Inflammatory macrophage treated with lipopolysaccharide for 1 hour (primary cell): ENCODE results near the gene PDE1A.

Source experiments
- DNase-seq, 2 donors: peaks; one replicate each; pipeline ENCODE4 v3.0.0-alpha.2; 2020 to 2022

The PDE1A gene

DNA sequence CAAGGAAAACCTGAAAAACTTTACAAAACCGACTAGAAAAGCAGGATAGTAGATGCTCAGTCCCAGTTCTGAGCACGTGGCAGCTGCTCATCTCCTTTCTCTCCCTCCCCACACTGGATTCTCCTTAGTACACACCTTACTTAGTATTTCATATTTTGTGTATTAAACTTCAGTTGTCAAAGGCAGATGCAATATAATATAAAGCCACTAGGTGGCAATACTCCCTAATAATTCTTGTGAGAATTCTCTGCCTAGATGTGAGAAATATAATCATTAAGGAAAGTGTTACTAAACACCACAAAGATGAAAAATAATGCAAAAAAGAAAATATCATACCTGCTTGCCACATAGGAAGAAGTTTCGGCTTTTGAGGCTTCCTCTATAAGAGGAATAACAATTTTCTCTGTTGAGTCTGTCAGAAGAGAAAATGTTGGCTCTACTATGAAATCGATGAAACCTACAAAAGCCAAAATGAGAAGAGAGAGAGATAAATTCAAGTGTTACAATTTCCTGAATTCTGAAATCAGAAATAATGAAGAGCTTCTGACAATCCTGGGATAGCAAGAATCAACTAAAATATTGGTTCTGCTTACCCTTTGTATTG is 240.6 kb downstream of the PDE1A start:
- DNase-seq: peak; percentile 16 to 91

DNA sequence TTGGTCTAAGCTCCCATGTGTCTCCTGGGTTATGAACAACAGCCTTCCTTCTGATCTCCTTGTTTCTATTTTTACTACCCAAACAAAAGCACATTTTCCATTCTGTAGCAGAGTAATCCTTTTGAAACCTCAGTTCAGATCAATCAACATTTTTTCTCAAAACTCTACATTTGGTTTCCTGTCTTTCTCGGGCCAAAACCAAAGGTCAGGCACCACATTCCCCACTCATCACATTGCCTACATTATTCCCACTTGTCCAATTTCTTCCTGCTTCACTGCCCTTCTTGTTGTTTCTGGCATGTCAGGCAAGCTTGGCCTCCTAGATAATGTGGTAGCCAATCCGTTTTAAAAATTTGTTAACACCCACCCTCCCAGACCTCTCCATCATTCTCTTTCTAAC is 244.4 kb downstream of the PDE1A start:
- no peak for DNase-seq

DNA sequence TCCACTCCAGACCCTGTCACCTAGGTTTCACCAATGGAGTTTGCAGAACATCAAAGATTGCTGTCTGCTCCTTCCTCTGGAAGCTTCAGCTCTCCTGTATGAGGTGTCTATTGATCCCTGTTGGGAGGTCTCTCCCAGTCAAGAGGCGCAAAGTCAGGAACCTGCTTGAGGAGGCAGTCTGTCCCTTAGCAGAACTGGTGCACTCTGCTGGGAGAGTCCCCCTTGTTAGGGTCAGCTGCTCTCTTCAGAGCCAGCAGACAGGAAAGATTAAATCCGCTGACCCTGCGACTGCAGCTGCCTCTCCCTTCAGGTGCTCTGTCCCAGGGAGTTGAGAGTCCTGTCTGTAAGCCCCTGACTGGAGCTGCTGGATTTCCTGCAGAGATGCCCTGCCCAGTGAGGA is 245.5 kb downstream of the PDE1A start:
- no peak for DNase-seq

DNA sequence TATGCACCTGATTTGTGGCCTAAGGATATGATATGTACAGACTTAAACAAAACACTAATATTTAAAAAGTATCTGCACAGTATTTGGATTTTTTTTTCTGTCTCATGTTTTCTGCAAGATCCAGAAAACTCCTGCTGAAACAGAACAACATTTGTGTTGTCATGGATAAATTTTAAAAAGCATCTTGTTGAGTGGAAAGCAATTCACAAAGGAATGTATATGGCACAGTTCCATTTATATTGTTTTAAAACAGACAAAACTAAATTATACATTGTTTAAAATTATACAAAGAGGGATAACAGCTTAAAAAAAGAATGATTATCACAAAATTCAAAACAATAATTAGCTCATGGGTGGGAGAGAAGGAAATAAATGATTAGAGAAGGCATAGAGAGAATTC is 247.7 kb downstream of the PDE1A start:
- DNase-seq: no peak

DNA sequence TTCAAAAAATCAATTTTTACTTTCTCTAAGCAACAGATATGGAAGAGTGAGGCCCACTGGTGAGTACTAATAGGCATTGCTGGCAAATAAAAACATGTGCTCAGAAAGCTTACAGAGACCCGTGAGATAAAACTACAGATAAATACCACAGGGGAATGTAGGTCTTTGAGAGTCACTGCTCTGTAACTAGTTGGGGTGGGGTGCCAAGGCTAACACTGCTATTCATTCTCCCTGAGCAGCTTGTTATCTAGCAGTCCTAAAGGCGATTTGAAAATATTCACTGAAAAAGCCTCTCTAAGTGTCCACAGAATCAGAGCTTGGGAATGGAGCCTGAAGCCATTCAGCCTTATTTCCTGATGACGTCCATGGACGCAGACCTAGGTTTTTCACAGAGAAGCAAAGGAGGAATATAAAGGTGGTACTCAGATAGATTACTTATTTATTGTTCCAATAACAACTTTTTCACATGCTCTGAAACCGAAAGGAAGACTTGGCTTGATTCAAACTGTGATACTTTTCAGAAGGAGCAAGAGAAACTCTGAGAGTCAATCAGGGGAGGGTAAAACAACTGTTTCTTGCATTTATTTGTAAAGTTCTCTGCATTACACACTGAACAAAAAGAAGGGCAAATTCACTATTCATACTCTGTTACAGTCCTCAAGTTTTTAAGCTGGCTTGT is 252.8 kb downstream of the PDE1A start:
- no peak for DNase-seq

DNA sequence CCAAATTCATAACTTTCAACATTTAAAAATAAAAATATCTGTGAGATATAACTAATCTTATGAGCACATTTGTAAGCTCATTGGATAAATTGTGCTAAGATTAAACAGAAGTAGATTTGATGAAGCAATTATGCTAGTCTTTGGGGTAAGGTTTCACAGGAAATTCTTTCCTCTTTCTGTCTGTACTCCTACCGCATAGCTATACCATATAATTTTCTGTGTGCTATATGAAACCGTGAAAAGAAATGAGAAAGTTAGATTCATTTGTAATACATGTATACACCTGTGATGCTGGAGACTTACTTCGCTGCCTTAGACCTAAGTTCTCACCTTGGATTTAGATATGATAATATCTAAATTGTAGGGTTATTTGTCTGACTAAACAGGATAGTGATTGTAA is 256.5 kb downstream of the PDE1A start:
- no peak for DNase-seq

DNA sequence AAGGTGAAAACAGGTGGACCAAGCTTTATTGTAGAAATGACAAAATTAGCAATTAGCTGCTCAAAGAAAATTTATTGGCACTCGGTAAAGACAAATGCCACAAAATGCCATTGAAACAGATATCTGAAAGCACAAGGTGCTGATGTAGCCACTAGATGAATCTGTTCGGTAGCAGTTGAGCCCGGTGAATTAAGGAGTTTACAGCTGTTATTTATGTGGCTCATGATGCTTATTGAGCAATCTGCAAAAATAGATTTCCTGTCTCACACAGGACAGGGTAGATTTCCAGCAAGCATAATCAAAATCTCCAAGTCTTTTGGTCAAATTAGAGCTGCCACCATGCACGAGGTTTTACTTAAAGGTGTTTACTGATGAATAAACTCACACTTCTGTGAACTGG is 259.0 kb downstream of the PDE1A start:
- no peak for DNase-seq

DNA sequence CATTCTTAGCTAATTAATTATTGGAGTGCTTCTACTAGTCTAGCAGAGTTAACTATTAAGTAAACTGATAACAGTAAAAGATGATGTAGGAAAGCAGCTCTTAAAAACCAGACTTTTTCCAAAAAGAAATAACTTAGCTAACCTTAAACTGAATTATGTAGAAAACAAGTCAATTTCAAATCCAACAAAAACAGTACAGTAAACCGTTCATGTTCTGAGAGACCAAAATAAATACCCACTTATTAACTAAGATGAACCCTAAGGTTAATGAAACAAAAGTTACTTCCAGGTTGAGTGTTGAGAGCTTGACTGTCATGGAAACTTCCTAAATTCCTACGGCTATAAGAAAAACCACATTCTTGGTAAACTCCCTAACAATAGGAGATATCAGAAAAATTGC is 260.0 kb downstream of the PDE1A start:
- no peak for DNase-seq

DNA sequence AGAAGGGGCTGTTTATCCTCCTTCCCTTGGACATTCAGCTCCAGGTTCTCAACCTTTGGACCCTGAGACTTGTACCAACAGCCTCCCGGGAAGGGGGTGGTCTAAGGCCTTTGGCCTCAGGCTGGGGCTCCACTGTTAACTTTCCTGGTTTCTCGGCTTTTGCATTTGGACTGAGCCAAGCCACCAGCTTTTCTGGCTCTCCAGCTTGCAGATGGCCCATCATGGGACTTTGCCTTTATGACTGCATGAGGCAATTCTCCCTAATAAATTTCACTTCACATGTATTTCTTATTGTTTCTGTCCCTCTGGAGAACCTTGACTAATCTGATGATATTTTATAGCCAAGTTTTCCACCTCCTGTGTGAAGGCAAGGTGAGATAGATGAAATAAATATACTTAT is 260.4 kb downstream of the PDE1A start:
- DNase-seq: no peak

DNA sequence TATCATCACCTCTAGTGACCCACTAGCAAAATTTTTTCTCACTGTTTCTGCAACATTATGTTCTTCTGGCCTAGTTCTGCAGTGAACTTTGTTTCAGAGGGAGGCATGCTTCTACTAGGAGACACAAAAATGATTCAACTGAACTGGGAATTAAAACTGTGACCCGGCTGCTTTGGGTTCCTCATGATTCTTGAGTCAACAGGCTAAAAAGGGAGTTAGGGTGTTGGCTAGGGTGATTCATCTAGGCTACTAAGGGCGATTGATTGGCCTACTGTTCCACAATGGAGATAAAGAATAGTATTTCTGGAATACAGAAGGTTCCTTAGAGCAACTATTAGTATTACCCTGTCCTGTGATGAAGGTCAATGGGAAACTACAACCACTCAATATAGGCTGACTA is 261.6 kb downstream of the PDE1A start:
- DNase-seq: no peak

DNA sequence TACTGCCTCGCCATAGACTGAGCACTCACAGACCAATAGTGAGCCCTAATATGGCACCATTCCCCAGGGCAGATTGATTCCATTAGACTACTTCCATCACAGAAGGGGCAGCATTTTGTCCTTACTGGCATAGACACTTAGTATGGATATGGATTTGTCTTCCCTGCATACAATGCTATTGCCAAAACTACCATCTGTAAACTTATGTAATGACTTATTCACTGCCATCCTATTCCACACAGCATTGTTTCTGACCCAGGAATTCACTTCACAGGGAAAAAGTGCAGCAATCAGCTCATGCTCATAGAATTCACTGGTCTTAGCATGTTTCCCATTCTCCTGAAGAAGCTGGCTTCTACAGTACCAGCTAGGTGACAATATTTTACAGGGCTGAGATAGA is 262.1 kb downstream of the PDE1A start:
- no peak for DNase-seq

DNA sequence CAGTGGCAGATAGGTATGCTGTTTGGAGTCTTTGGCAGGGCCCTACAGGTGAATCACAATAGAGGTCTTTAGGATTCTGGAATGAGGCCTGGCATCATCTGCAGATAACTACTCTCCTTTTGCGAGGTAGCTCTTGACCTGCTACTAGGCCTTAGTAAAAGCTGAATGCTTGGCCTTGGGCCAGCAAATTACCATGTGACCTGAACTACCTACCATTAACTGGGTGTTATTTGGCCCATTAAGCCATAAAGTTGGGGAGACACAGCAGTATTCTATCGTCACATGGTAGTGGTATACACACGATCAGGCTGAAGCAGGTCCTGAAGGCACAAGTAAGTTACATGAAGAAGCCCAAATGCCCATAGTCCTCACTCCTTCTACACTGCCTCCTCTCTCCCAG is 263.0 kb downstream of the PDE1A start:
- no peak for DNase-seq

DNA sequence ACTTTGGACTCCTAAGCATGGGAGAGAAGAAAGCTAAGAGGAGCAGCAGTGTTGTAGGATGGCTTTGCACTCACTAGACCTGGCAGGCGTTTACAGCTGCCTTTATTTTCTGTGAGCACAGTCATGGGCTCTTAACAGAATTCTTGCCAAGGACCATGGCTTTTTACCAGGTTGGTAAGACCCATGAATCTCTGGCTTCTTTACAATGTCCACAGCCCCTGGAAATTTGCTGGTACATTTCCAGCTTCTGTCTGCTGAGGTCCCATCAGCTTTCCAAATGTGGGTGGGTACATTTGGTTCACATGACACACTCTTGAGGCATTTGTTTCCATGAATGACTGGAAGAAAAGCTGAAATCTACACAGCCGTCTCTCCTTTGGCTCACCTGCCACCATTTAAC is 278.5 kb downstream of the PDE1A start:
- no peak for DNase-seq

DNA sequence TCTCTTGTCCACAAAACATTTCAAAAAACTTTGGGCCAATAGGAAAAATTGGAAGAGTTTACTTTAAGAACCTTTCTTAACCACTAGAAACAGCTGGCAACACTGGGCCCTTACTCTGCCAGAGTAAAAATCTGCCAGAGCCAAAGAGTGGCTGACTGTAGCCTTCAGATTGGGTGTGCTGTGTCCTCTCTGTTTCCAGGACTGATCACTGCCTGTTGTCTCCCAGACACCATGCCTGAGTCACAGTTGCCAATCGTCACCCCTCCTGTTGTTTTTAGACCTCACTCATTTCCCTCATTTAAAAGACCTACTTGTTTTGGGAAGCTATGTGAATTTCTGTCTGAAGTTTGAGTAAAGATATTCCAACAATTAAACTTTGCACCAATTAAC is 282.1 kb downstream of the PDE1A start:
- DNase-seq: no peak

DNA sequence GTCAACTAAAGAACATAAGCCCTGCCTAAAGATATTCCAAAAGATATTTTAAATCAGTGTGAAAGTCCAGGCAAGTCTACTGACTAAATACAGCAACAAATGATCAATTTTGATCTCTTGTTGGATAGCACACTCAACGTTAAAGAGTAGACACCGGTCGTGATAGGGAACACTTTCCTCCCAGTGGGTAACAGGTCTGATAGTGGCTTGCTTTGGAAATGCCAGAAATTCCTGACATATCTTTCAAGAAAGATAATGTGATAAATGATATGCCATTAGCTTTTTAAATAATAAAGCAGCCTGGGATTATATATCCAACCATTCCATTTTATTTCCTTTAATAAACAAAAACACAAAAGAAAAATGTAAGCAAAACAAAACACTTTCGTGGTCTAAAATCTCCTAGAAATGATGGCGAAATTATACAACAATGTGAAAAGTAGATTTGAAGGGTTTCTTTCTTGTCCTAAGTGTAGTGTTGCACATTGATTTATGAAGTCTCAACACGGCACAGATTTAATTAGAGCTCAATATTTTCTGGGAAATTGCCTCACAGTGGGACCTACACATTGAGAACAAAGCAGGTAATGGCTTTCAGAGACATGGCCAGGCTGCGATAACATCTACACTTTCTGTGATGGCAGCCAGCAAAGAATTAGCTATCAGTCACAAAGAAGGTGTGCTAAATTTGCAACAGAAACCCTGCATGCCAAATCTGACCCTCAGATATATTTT is 282.6 kb downstream of the PDE1A start:
- DNase-seq: no peak

DNA sequence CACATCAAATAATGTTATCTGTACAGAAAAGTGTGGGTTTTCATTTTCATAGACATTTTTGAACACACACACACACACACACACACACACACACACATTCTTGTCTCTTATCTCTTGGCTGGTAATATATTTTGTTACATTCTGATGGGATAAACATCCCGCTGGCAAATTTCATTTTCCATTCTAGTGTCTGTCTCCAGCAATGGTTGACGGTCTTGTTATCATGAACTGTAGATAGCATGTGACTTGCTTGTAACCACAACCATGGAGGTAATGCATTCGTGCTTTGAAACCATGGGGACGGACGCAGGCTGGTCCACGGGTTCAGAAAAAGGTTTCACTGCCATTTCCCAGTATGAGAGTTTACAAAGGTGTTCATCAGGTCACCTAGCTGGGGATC is 284.8 kb downstream of the PDE1A start:
- DNase-seq: no peak

DNA sequence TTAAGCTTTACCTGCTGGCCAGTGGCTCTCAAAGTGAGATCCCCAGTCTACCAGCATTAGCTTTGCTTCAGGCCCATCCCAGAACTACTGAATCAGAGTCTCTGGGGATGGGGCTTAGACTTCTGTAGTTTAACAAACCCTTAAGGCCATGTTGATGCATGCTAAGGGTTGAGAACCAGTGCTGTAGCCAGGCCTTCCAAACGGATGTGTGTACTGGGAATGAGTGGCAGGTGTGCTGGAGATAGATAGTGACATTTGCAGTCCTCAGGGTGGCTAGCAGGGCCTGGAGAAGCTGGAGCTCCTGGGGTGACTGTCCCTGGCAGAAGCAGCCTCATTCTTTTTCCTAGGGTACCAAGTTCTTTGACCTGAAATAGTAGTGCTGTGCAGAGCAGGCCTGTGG is 292.6 kb downstream of the PDE1A start:
- DNase-seq: no peak

DNA sequence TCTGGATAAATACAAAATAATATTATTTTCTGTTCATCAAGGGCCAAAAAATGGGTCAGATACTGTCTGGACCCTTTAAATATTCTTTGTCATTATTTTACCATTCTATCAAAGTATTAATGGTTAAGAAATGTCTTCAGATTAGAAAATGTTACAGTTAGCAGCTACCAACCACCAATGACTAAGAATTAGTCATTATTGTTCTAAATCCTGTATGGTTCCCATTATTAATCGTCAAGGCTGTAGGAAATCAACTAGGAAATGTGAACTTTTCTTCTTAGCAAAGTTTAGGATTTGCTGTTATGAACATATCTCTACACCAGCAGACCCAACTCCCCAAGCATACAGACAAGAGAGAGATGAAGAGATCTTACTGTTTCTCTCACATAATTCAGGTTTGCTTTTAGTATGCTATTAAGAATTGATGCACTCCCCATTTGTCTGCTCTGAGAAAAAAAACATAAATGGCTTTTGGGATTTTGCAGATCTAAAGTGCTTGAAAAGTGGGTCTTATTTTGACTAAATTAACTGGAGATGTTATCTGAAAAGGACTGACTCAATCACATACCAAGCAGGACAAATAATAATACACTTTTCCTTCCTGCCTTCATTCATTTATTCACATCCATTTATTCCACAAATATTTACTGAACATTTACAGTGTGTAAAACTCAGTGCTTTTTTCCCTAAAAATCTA is 293.5 kb downstream of the PDE1A start:
- DNase-seq: no peak

DNA sequence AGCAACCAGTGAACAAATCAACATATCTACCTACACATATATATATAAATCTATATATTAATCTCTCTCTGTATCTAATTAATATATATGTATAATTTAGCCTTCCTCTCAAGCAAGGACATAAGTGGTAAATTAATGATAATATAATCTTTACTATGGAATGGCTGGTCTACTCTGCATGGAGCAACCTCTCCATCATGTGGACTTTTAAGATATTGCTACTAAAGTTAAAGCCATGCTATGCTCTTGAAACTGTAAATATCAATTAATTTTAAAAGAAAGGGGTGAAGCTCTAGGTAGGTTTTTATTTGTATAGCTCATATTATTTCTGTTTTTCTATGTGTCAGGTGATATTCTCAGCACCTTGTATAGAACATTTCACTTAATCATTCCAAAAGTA is 294.2 kb downstream of the PDE1A start:
- DNase-seq: no peak

DNA sequence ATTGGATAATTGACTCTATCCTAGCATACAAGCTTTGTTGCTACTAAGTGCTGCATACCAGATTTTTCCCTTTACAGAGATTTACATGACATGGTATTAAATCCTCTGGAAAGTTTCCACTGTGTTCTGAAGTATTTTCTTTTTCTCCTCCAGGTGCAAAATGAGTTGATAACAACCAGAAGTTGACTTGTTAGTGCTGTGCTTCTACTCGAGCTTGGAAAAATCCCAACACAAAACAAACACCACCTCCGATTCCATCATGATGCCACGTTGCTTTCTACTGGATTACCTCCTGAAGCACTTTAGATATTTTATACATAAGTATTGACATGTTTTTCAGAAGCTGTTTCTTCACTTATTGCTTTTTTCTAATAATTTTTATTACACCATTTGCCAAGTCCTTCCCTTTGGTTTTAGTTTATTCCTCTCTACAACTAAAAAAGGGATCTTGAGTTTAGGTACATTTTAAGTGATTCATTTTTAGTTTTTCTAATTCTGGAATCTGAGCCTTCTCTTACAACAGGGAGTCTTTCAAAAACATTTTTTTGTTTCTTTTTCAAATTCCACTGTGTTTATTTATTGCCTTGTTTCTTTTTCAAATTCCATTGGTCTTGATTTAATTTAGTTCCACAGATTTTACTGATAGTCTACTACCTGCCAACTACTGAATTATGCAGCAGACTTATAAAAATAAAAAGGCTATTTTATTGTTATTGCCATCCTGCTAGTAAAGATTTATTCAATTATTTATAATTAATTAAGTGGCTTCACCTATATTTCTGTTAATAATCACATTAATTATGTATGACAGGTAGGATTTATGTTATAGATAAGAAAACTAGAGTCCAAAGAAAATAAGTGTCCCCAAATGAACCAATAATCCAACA is 297.8 kb downstream of the PDE1A start:
- DNase-seq: no peak

DNA sequence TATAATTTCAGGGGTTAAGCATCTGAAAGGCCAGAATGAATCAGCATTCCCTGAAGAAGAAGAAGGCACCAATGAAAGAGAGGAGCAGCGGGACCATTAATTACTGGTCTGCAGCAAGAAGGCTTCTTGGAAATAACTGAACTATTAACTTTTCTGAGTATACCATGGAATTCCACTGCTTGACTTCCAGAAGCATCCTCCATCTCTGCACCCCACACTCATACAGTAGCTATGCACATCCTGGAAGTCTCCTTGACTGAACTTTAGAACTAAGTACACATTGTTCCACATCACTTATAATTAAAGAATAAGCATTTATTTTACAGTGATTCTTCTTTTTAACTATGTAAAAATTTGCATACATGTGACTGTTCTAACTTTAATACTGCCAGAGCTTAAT is 309.6 kb downstream of the PDE1A start:
- DNase-seq: no peak

DNA sequence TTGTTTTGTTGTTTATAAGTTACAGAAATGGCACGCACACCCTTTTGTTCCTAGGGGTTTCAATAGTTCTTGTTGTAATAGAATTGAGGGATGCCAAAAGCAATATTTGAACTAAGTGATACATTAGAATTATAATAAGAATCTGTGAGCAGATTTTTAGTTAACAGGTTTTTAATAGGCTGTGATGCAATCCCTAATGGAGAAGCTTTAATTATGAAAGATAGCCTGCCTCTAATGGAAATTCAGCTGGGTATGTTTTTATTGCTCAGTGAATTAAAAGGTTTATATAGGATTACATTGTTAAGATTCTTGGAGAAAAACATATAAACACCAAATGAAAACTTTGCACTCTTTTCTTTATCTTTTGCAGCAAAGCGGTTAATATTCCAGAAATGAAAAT is 310.1 kb downstream of the PDE1A start:
- no peak for DNase-seq

DNA sequence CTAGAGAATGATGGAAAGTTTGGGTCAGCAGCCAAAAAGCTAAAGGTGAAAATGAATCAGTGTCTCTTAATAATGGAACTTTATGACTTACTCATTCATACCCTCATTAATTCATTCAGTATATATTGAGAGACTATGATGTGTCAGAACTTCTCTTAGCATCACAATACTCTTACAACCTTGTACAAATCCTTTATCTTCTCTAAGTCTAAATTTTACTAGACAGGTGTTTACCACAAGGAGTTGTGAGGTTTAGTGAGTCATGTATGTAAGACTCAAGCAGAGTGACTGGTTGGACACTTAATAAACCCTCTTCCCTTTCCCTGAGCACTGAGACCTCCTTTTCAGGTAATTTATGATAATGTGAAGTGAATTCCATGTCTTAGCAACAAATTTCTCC is 311.6 kb downstream of the PDE1A start:
- DNase-seq: no peak
